H1 (cell line): ENCODE data around the gene TMEM161A. TPM values are rescaled to one million over a fixed set of nuclear protein-coding genes. Genes with fewer than 3 reads are reported as not detected.

ENCODE experiments used
- CTCF ChIA-PET: fragments of 300-600 bp; sonication (Branson Sonifier 250); formaldehyde crosslinking; loops from one replicate; lab custom pipeline; 2021; ENCODE audit not compliant: partially characterized antibody; lab: Charles Lee
- POLR2A ChIA-PET: fragments of 300-600 bp; sonication (Branson Sonifier 250); formaldehyde crosslinking; loops from one replicate; lab custom pipeline; 2021; ENCODE audit warnings: inconsistent platforms; ENCODE audit not compliant: partially characterized antibody; lab: Charles Lee
- DNase-seq, 2 experiments: peaks; one replicate each; pipeline versions ENCODE4 v3.0.0 to v3.0.0-alpha.2; 2010 to 2022; ENCODE audit warnings: low spot score in 2 of 2, low read depth in 1 of 2, mixed read lengths in 1 of 2
- FAIRE-seq: peaks from 2 replicates; lab custom pipeline; 2011; peaks lifted over from hg19 to GRCh38; lab: Jason Lieb, UNC
- H2AFZ ChIP-seq: 2 replicates; pipeline ENCODE4 v1.8.1; 2012; ENCODE audit warnings: low read length, inconsistent platforms
- H2AK5ac ChIP-seq: 2 replicates; pipeline ENCODE4 v1.6.1; 2013; ENCODE audit warnings: low read depth, low read length
- H2BK120ac ChIP-seq: replicated peaks from 2 replicates; pipeline ENCODE3; 2013; ENCODE audit warnings: low read depth, low read length, inconsistent platforms
- H2BK12ac ChIP-seq: 2 replicates; pipeline ENCODE4 v1.6.1; 2013; ENCODE audit warnings: low read depth, low read length
- H2BK15ac ChIP-seq: 2 replicates; pipeline ENCODE4 v1.6.1; 2013; ENCODE audit warnings: low read length
- H2BK20ac ChIP-seq: 2 replicates; pipeline ENCODE4 v1.6.1; 2013; ENCODE audit warnings: low read length
- H2BK5ac ChIP-seq: 2 replicates; pipeline ENCODE4 v1.6.1; 2013; ENCODE audit warnings: low read depth, low read length
- H3K14ac ChIP-seq: 2 replicates; pipeline ENCODE4 v1.6.1; 2013; ENCODE audit warnings: inconsistent platforms; ENCODE audit not compliant: insufficient read length
- H3K18ac ChIP-seq: 2 replicates; pipeline ENCODE4 v1.6.1; 2013; ENCODE audit warnings: low read length; ENCODE audit errors: extremely low read depth
- H3K23ac ChIP-seq: 2 replicates; pipeline ENCODE4 v1.6.1; 2013; ENCODE audit warnings: inconsistent platforms; ENCODE audit not compliant: insufficient read length
- H3K23me2 ChIP-seq: 2 replicates; pipeline ENCODE4 v1.6.1; 2013; ENCODE audit warnings: low read depth, low read length
- H3K27ac ChIP-seq: 2 replicates; pipeline ENCODE4 v1.6.1; 2011; ENCODE audit warnings: low read depth, low read length, inconsistent platforms
- H3K27me3 ChIP-seq, 4 experiments: replicated peaks in 1 of 4; 1 replicate in 1 of 4; 2 replicates in 3 of 4; pipeline versions ENCODE4 v1.6.1 to v1.8.1; 2011 to 2013; ENCODE audit warnings: low read length in 3 of 4, mild to moderate bottlenecking in 3 of 4, inconsistent platforms in 2 of 4, mixed read lengths in 2 of 4, moderate library complexity in 1 of 4; ENCODE audit not compliant: control insufficient read depth in 3 of 4, insufficient read depth in 3 of 4; ENCODE audit errors: extremely low read depth in 1 of 4
- H3K36me3 ChIP-seq, 4 experiments: 2 replicates each; pipeline versions ENCODE4 v1.6.1 to v1.8.1; 2011 to 2013; ENCODE audit warnings: mild to moderate bottlenecking in 4 of 4, low read length in 3 of 4, moderate library complexity in 2 of 4, control low read depth in 1 of 4, inconsistent platforms in 1 of 4; ENCODE audit not compliant: insufficient read depth in 4 of 4, control insufficient read depth in 2 of 4
- H3K4ac ChIP-seq: replicated peaks from 2 replicates; pipeline ENCODE3; 2013; ENCODE audit warnings: low read length, low read depth, mixed read lengths, inconsistent platforms; ENCODE audit not compliant: insufficient read length
- H3K4me1 ChIP-seq, 4 experiments: replicated peaks in 1 of 4; 1 replicate in 1 of 4; 2 replicates in 3 of 4; pipeline versions ENCODE4 v1.6.1 to v1.8.1; 2011 to 2013; ENCODE audit warnings: low read length in 3 of 4, inconsistent platforms in 2 of 4, mixed read lengths in 1 of 4; ENCODE audit not compliant: insufficient read depth in 4 of 4, control insufficient read depth in 3 of 4
- H3K4me2 ChIP-seq, 2 experiments: 2 replicates each; pipeline versions ENCODE4 v1.6.1 to v1.8.1; 2011 to 2013; ENCODE audit warnings: low read depth in 2 of 2, low read length in 2 of 2, control low read depth in 1 of 2, inconsistent platforms in 1 of 2, mild to moderate bottlenecking in 1 of 2; ENCODE audit not compliant: insufficient read depth in 1 of 2
- H3K4me3 ChIP-seq, 4 experiments: fragments of 200-600, 300-600 bp in 1 of 4; sonication (generic), shearing (Covaris generic), sonication (Bioruptor Twin) in 1 of 4; 2 replicates each; pipeline versions ENCODE4 v1.5.1 to v1.8.1; 2011 to 2016; ENCODE audit warnings: low read length in 4 of 4, low read depth in 3 of 4, control low read depth in 2 of 4, inconsistent platforms in 2 of 4, mild to moderate bottlenecking in 2 of 4, mixed read lengths in 1 of 4, moderate library complexity in 1 of 4; ENCODE audit not compliant: insufficient read depth in 2 of 4; ENCODE audit errors: extremely low read depth in 1 of 4
- H3K56ac ChIP-seq: replicated peaks from 2 replicates; pipeline ENCODE3; 2013; ENCODE audit warnings: low read depth, mild to moderate bottlenecking, mixed read lengths, low read length, inconsistent platforms; ENCODE audit not compliant: insufficient read length
- H3K79me1 ChIP-seq: 2 replicates; pipeline ENCODE4 v1.6.1; 2013; ENCODE audit warnings: low read depth, low read length, control low read depth
- H3K79me2 ChIP-seq, 2 experiments: 2 replicates each; pipeline versions ENCODE4 v1.6.1 to v1.8.1; 2012 to 2013; ENCODE audit warnings: low read length in 2 of 2, mild to moderate bottlenecking in 2 of 2, inconsistent platforms in 1 of 2; ENCODE audit not compliant: insufficient read depth in 2 of 2, control insufficient read depth in 1 of 2
- H3K9ac ChIP-seq, 4 experiments: replicated peaks in 1 of 4; 1 replicate in 1 of 4; 2 replicates in 3 of 4; pipeline versions ENCODE4 v1.6.1 to v1.8.1; 2011 to 2013; ENCODE audit warnings: low read depth in 3 of 4, low read length in 3 of 4, control low read depth in 2 of 4, mild to moderate bottlenecking in 2 of 4, moderate library complexity in 2 of 4, inconsistent platforms in 1 of 4; ENCODE audit errors: extremely low read depth in 1 of 4
- H3K9me3 ChIP-seq, 2 experiments: 2 replicates each; pipeline versions ENCODE4 v1.6.1 to v1.8.1; 2012 to 2013; ENCODE audit warnings: mild to moderate bottlenecking in 2 of 2, moderate library complexity in 2 of 2, control low read depth in 1 of 2, inconsistent platforms in 1 of 2, low read depth in 1 of 2, low read length in 1 of 2, mixed read lengths in 1 of 2; ENCODE audit not compliant: insufficient read depth in 2 of 2
- H4K20me1 ChIP-seq, 2 experiments: replicated peaks in 1 of 2; 2 replicates each; pipeline versions ENCODE3 to v1.8.1; 2011 to 2013; ENCODE audit warnings: inconsistent platforms in 2 of 2, low read length in 2 of 2, mild to moderate bottlenecking in 1 of 2; ENCODE audit not compliant: insufficient read depth in 2 of 2, control insufficient read depth in 1 of 2
- H4K5ac ChIP-seq: 2 replicates; pipeline ENCODE4 v1.6.1; 2013; ENCODE audit warnings: low read length, low read depth, mixed read lengths, inconsistent platforms; ENCODE audit not compliant: insufficient read length
- H4K8ac ChIP-seq: 2 replicates; pipeline ENCODE4 v1.8.0; 2013; ENCODE audit warnings: mild to moderate bottlenecking, moderate library complexity, low read length, inconsistent platforms; ENCODE audit not compliant: insufficient read depth; ENCODE audit errors: extremely low read depth
- H4K91ac ChIP-seq: replicated peaks from 2 replicates; pipeline ENCODE3; 2013; ENCODE audit warnings: low read length, mixed read lengths, inconsistent platforms; ENCODE audit not compliant: insufficient read length
- BACH1 ChIP-seq: IDR thresholded peaks from 2 replicates; pipeline ENCODE4 v1.6.1; 2012; ENCODE audit warnings: low read length, improper control_type of control experiment
- EP300 ChIP-seq, 2 experiments: IDR thresholded peaks; 1 replicate in 1 of 2; 2 replicates in 1 of 2; pipeline ENCODE4 v1.6.1; 2011 to 2012; ENCODE audit warnings: low read depth in 2 of 2, low read length in 2 of 2, mild to moderate bottlenecking in 2 of 2, borderline replicate concordance in 1 of 2, inconsistent platforms in 1 of 2, moderate library complexity in 1 of 2
- NRF1 ChIP-seq: IDR thresholded peaks from 2 replicates; pipeline ENCODE4 v1.6.1; 2011; ENCODE audit warnings: mild to moderate bottlenecking, low read depth, low read length, improper control_type of control experiment
- POLR2AphosphoS5 ChIP-seq: IDR thresholded peaks from 2 replicates; pipeline ENCODE4 v1.6.1; 2011; ENCODE audit warnings: low read depth, low read length
- SIX5 ChIP-seq: IDR thresholded peaks from 2 replicates; pipeline ENCODE4 v1.6.1; 2011; ENCODE audit warnings: mild to moderate bottlenecking, low read depth, low read length
- polyA plus RNA-seq, 7 experiments: library from polyadenylated mRNA; depleted of rRNA in 3 of 7; stranded (reverse) in 5 of 7; unstranded in 2 of 7; fragments of >200 nt in 5 of 7; fragments of 200-250 nt in 2 of 7; gene quantifications; 1 replicate in 5 of 7; 2 replicates in 1 of 7; 4 replicates in 1 of 7; pipeline versions ENCODE4 v1.2.1 to v1.2.3, GENCODE V29; 2011 to 2013; ENCODE audit warnings: missing spikeins in 2 of 7, mixed read lengths in 2 of 7
- total RNA-seq: library from RNA; stranded (reverse); fragmentation: NEBNext Ultra II Directional; extraction: Animal tissue kit (Norgen Biotek cat#: 25700); gene quantifications from 2 replicates; pipeline ENCODE4 v1.2.1, GENCODE V29; 2021

TMEM161A gene
- total and polyA plus RNA-seq, 2 of the 8 experiments (the other 6 are each of a cell fraction or from before 2014, with no cell fraction given) = 47.8 to 103 TPM

DNA sequence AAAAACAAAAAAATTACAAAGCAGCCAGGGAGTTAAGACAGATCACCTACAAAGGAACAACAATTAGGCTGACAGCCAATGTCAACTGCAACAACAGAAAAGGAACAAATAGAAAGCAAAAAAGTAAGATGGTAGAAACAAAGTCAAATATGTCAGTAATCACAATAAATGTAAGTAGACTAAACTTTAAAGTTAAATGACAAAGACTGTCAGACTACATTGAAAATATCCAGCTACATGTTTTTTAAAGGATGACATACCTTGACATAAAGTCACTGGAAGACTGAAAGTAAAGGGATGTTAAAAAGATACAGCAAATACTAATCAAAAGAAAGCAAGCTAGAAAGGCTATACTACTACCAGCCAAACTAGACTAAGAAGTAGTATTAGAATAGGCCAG is 14.9 kb downstream of the TMEM161A start:
- H3K36me3 ChIP-seq = peaks cover 0 to 14% (median 4%) of the 10 kb centered on the region in 4 experiments; a peak in 3 of 8 replicates
- no peak overlapping the region for H3K14ac ChIP-seq
- no peak overlapping the region for H3K4me3 ChIP-seq
- H3K27ac ChIP-seq = no peak overlapping the region
- peaks cover 0 to 2% of the 10 kb centered on the region in 2 experiments for H4K20me1 ChIP-seq
- H2BK15ac ChIP-seq = no peak overlapping the region
- CTCF ChIA-PET = interaction anchor here (0.8 to 3.1 kb wide), 4 partner anchors 11 to 63 kb away, joined by 3 to 24 read pairs (median 5); no protein-coding TSS in a partner anchor
- H3K27me3 ChIP-seq = no peaks in the 10 kb centered on the region
- H3K23ac ChIP-seq = no peak overlapping the region
- FAIRE-seq (no peak), DNase-seq (no peak)
- no peak overlapping the region for H2BK20ac ChIP-seq
- POLR2A ChIA-PET = interaction anchor here (0.5 to 2.5 kb wide), 2 partner anchors 9 to 107 kb away, joined by 3 to 8 read pairs; no protein-coding TSS in a partner anchor
- H4K91ac ChIP-seq = no peak overlapping the region
- H2AK5ac ChIP-seq = no peak overlapping the region
- H4K8ac ChIP-seq = no peak overlapping the region
- H3K9ac ChIP-seq = no peak overlapping the region
- H3K56ac ChIP-seq = no peak overlapping the region
- no peak overlapping the region for H3K4ac ChIP-seq
- no peak overlapping the region for H2AFZ ChIP-seq
- no peak overlapping the region for H4K5ac ChIP-seq
- H3K79me1 ChIP-seq = no peaks in the 10 kb centered on the region
- no peaks in the 10 kb centered on the region for H3K9me3 ChIP-seq
- no peak overlapping the region for H2BK5ac ChIP-seq
- no peak overlapping the region for H3K18ac ChIP-seq
- H2BK12ac ChIP-seq = no peak overlapping the region
- H3K79me2 ChIP-seq = no peaks in the 10 kb centered on the region
- H3K4me2 ChIP-seq = no peak overlapping the region
- peaks cover 4% of the 10 kb centered on the region; the same call in 1 of the 2 replicates for H3K23me2 ChIP-seq
- no peak overlapping the region for H2BK120ac ChIP-seq
- H3K4me1 ChIP-seq = peaks cover 0 to 18% (median 13%) of the 10 kb centered on the region in 4 experiments; a peak in 6 of 7 replicates
- TF ChIP-seq POLR2AphosphoS5 (no peak), SIX5 (no peak), NRF1 (no peak), EP300 (IDR thresholded peaks at IDR 0.05; ENCODE audit: borderline replicate concordance in 1 of 2, low read depth in 2 of 2, low read length in 2 of 2) (no peak), BACH1 (no peak)
